ENCODE results near the gene CCDC192. TPM values are rescaled to one million over a fixed set of nuclear protein-coding genes. Genes with fewer than 3 reads are reported as not detected.

Gene CCDC192
- total RNA-seq, 1 donor from 2014 or later, result 0.31 TPM

DNA sequence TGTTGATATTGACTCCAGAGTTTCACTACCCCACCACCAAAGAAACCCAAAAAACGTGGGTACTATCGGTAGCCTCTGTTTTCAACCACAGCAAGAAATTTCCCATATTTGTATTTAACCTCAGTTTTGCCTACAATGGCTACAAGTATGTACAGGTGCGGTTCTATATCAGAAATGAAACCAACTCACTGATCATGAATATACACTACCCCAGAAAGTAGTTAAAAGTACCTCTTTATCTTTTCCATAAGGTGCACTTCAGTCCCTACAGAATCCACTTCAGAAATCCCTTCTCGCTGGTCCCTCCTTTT is 239.8 kb downstream of the CCDC192 start:
- TF ChIP-seq CTCF (conservative IDR thresholded peaks at IDR 0.05), result no peak
- peaks cover 3% of the 10 kb centered on the region for H3K36me3 Mint-ChIP-seq
- peaks cover 6% of the 10 kb centered on the region for H3K9me3 Mint-ChIP-seq
- H3K4me3 Mint-ChIP-seq, result no peak overlapping the region
- H3K27ac Mint-ChIP-seq, result no peak overlapping the region
- no peak for DNase-seq (ENCODE audit: extremely low spot score, unreplicated experiment)
- no peaks in the 10 kb centered on the region for H3K27me3 Mint-ChIP-seq
- H3K4me1 Mint-ChIP-seq (ENCODE audit: unreplicated experiment), result peaks cover 31% of the 10 kb centered on the region

DNA sequence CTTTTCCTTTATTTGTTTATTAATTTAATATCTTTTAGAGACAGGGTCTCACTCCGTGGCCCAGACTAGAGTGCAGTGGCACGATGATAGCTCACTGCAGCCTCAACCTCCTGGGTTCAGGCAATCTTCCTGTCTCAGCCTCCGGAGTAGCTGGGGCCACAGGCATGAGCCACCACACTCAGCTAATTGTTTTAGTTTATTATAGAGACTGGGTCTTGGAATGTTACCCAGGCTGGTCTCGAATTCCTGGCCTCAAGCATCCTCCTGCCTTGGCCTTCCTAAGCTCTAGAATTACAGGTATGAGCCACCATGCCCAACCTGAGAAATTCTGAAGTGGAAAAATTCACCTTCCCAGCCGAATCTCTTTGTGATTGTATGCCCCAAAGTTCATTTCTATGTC is 240.9 kb downstream of the CCDC192 start:
- no peaks in the 10 kb centered on the region for H3K27me3 Mint-ChIP-seq
- peaks cover 6% of the 10 kb centered on the region for H3K9me3 Mint-ChIP-seq
- no peak for DNase-seq (ENCODE audit: extremely low spot score, unreplicated experiment)
- TF ChIP-seq CTCF (conservative IDR thresholded peaks at IDR 0.05), result no peak
- H3K4me3 Mint-ChIP-seq, result no peak overlapping the region
- peaks cover 28% of the 10 kb centered on the region for H3K4me1 Mint-ChIP-seq (ENCODE audit: unreplicated experiment)
- H3K27ac Mint-ChIP-seq, result no peak overlapping the region
- H3K36me3 Mint-ChIP-seq, result peaks cover 3% of the 10 kb centered on the region

- no peak overlapping the region for H3K27ac Mint-ChIP-seq
- no peaks in the 10 kb centered on the region for H3K27me3 Mint-ChIP-seq
- H3K4me3 Mint-ChIP-seq, result no peak overlapping the region
- no peak for DNase-seq (ENCODE audit: extremely low spot score, unreplicated experiment)
- no peak for TF ChIP-seq CTCF (conservative IDR thresholded peaks at IDR 0.05)
- peaks cover 19% of the 10 kb centered on the region for H3K4me1 Mint-ChIP-seq (ENCODE audit: unreplicated experiment)
- H3K36me3 Mint-ChIP-seq, result no peaks in the 10 kb centered on the region
- H3K9me3 Mint-ChIP-seq, result peaks cover 5% of the 10 kb centered on the region
These were observed 244.8 kb downstream of the CCDC192 start for GRCh38 chr5:127947941-127948340.

DNA sequence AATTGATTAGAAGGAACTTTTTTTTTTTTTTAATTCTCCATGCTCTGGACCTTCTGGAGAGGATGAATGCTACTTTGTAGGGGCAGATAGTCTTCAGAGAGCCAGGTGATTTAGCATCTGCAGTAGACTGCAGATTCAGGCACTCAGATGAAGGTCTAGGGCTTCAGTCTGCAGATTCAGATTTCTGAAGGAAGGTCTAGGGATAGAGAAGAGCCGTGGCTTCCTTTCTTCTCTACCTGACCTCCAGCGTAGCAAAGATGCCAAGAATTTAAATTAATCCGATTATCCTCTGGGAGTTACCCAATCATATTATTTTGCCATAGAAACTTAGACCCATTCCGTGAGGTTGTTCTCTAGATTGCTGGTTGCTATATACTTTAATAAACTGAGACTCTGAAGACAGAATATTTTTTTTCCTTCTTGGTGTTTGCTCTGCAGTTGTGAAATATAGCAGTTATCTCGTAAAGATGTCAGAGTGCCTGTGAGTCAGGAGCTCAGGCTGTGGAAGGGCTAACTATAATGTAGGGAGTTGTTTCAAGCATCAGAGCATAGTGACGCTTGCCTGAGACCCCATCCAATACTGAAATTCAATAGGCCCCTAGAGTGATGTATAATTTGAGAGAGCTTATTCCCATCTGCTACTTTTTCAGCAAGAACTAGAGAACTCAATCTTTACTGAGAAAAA is 247.7 kb downstream of the CCDC192 start:
- Mint-ChIP-seq H3K4me3 (no peak overlapping the region), H3K9me3 (no peaks in the 10 kb centered on the region), H3K36me3 (no peaks in the 10 kb centered on the region), H3K4me1 (ENCODE audit: unreplicated experiment) (peaks cover 9% of the 10 kb centered on the region), H3K27me3 (no peaks in the 10 kb centered on the region), H3K27ac (no peak overlapping the region)
- DNase-seq (ENCODE audit: extremely low spot score, unreplicated experiment), result no peak
- TF ChIP-seq CTCF (conservative IDR thresholded peaks at IDR 0.05), result no peak

DNA sequence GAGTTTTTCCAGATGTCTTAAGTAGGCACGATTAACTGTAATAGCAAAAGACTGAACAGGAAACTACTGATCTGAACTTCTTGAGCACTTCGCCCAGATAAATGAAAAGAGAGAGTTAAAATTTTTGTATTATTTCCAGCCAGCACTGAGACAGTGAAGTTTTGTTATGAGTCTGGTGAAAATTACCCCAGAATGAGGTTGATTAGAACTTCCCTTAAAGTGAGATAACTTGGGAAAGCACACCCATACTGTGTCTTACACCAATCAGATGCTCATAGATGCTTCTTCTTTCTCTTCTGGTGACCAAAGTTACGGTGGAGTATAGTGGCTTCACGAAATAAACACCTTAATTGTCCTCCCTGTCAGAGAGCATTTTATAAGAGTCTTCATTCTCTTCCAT is 248.6 kb downstream of the CCDC192 start:
- no peak overlapping the region for H3K27ac Mint-ChIP-seq
- no peaks in the 10 kb centered on the region for H3K27me3 Mint-ChIP-seq
- H3K9me3 Mint-ChIP-seq, result no peaks in the 10 kb centered on the region
- no peak overlapping the region for H3K4me3 Mint-ChIP-seq
- peaks cover 6% of the 10 kb centered on the region for H3K4me1 Mint-ChIP-seq (ENCODE audit: unreplicated experiment)
- H3K36me3 Mint-ChIP-seq, result no peaks in the 10 kb centered on the region
- no peak for DNase-seq (ENCODE audit: extremely low spot score, unreplicated experiment)
- TF ChIP-seq CTCF (conservative IDR thresholded peaks at IDR 0.05), result no peak

GRCh38 chr5:127957183-127957582 is 254.0 kb downstream of the CCDC192 start:
- no peaks in the 10 kb centered on the region for H3K36me3 Mint-ChIP-seq
- no peaks in the 10 kb centered on the region for H3K9me3 Mint-ChIP-seq
- DNase-seq (ENCODE audit: extremely low spot score, unreplicated experiment), result no peak
- TF ChIP-seq CTCF (conservative IDR thresholded peaks at IDR 0.05), result no peak
- H3K27me3 Mint-ChIP-seq, result no peaks in the 10 kb centered on the region
- no peak overlapping the region for H3K27ac Mint-ChIP-seq
- H3K4me1 Mint-ChIP-seq (ENCODE audit: unreplicated experiment), result peaks cover 42% of the 10 kb centered on the region
- H3K4me3 Mint-ChIP-seq, result no peak overlapping the region

Measured in type B pancreatic cell (in vitro differentiated cells).